ENCODE measurements around the gene MLH3. TPM values are rescaled to one million over a fixed set of nuclear protein-coding genes. Genes with fewer than 3 reads are reported as not detected.

Gene MLH3
- total RNA-seq, 4 donors from 2014 or later = 26.4 to 48.1 (median 36.0) TPM

- WGBS, 2 donors = 32 to 50% methylated on average over 2 of the region's 2 CpGs
- H3K4me1 ChIP-seq = peaks cover 0 to 46% (median 13%) of the 10 kb centered on the region in 4 donors
- TF ChIP-seq EP300 (IDR thresholded peaks at IDR 0.05) = no peak
- TF ChIP-seq POLR2A (IDR thresholded peaks at IDR 0.05) = no peak
- TF ChIP-seq, protein P1, sequence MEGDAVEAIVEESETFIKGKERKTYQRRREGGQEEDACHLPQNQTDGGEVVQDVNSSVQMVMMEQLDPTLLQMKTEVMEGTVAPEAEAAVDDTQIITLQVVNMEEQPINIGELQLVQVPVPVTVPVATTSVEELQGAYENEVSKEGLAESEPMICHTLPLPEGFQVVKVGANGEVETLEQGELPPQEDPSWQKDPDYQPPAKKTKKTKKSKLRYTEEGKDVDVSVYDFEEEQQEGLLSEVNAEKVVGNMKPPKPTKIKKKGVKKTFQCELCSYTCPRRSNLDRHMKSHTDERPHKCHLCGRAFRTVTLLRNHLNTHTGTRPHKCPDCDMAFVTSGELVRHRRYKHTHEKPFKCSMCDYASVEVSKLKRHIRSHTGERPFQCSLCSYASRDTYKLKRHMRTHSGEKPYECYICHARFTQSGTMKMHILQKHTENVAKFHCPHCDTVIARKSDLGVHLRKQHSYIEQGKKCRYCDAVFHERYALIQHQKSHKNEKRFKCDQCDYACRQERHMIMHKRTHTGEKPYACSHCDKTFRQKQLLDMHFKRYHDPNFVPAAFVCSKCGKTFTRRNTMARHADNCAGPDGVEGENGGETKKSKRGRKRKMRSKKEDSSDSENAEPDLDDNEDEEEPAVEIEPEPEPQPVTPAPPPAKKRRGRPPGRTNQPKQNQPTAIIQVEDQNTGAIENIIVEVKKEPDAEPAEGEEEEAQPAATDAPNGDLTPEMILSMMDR (IDR thresholded peaks at IDR 0.05) = no peak
- no peaks in the 10 kb centered on the region for H3K9me3 ChIP-seq
- DNase-seq (ENCODE audit: low spot score in 2 of 2) = no peak
- no peak overlapping the region for H3K4me3 ChIP-seq
- peaks cover 0 to 26% (median 3%) of the 10 kb centered on the region in 3 donors for H3K36me3 ChIP-seq
- no peak overlapping the region for H3K27ac ChIP-seq
- H3K27me3 ChIP-seq = no peaks in the 10 kb centered on the region
Observed at GRCh38 chr14:75044322-75044721, 6.9 kb downstream of the MLH3 start.

GRCh38 chr14:75042035-75042434 is 9.2 kb downstream of the MLH3 start:
- Histone ChIP-seq H3K27me3 (no peaks in the 10 kb centered on the region), H3K36me3 (peaks cover 3 to 46% (median 3%) of the 10 kb centered on the region in 3 donors), H3K4me3 (no peak overlapping the region), H3K4me1 (peaks cover 0 to 23% (median 2%) of the 10 kb centered on the region in 4 donors), H3K27ac (no peak overlapping the region), H3K9me3 (no peaks in the 10 kb centered on the region)
- 48 to 56% methylated on average over 6 of the region's 6 CpGs for WGBS, 2 donors
- no peak for DNase-seq (ENCODE audit: low spot score in 2 of 2)
- no peak for TF ChIP-seq POLR2A (IDR thresholded peaks at IDR 0.05)
- TF ChIP-seq, protein P1 (IDR thresholded peaks at IDR 0.05) = no peak
- TF ChIP-seq EP300 (IDR thresholded peaks at IDR 0.05) = no peak

GRCh38 chr14:75041613-75042012 is 9.7 kb downstream of the MLH3 start:
- peaks cover 3 to 48% (median 3%) of the 10 kb centered on the region in 3 donors for H3K36me3 ChIP-seq
- H3K27ac ChIP-seq = no peak overlapping the region
- TF ChIP-seq EP300 (IDR thresholded peaks at IDR 0.05) = no peak
- no peak for TF ChIP-seq POLR2A (IDR thresholded peaks at IDR 0.05)
- TF ChIP-seq, protein P1 (IDR thresholded peaks at IDR 0.05) = no peak
- no peaks in the 10 kb centered on the region for H3K9me3 ChIP-seq
- DNase-seq (ENCODE audit: low spot score in 2 of 2) = no peak
- no peaks in the 10 kb centered on the region for H3K27me3 ChIP-seq
- H3K4me3 ChIP-seq = no peak overlapping the region
- WGBS, 2 donors = 91 to 94% methylated on average over 4 of the region's 4 CpGs
- peaks cover 0 to 20% (median 2%) of the 10 kb centered on the region in 4 donors for H3K4me1 ChIP-seq

DNA sequence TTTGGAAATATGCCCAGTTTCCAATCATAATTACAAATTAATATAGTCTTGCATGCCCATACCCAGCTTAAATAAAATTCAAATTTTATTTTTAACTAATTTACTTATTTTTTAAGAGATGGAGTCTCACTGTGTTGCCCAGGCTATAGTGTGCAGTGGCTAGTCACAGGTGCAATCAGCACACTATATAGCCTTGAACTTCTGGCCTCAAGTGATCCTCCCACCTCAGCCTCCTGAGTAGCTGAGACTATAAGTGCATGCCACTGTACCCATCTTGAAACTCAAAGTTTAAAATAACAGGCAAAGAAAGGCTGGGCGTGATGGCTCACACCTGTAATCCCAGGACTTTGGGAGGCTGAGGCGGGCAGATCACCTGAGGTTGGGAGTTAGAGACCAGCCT is 10.3 kb downstream of the MLH3 start:
- Histone ChIP-seq H3K4me1 (peaks cover 0 to 19% (median 2%) of the 10 kb centered on the region in 4 donors), H3K27me3 (no peaks in the 10 kb centered on the region), H3K27ac (no peak overlapping the region), H3K9me3 (no peaks in the 10 kb centered on the region), H3K4me3 (no peak overlapping the region), H3K36me3 (peaks cover 3 to 53% (median 3%) of the 10 kb centered on the region in 3 donors)
- 96 to 97% methylated on average over 2 of the region's 2 CpGs for WGBS, 2 donors
- TF ChIP-seq, protein P1 (IDR thresholded peaks at IDR 0.05) = no peak
- TF ChIP-seq EP300 (IDR thresholded peaks at IDR 0.05) = no peak
- TF ChIP-seq POLR2A (IDR thresholded peaks at IDR 0.05) = no peak
- no peak for DNase-seq (ENCODE audit: low spot score in 2 of 2)

DNA sequence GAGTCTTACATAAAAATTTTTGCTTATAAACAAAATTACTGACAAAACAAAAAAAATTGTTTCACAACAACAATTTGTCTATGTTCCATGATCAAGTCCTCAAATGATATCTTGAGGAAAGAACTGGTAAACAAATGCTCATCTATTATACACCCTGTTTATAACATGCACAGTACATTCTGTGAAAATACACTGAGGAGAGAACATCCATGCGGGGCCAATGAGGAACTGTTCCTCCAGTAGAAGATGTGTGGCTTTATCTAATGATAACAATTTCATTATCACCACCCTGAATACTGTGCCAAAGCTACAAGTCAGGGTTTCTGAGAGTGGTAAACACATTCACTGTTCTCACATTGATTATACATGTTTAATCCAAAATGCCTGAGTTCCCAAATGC is 10.8 kb downstream of the MLH3 start:
- Histone ChIP-seq H3K4me1 (peaks cover 0 to 16% (median 2%) of the 10 kb centered on the region in 4 donors), H3K36me3 (peaks cover 3 to 53% (median 3%) of the 10 kb centered on the region in 3 donors), H3K27me3 (no peaks in the 10 kb centered on the region), H3K27ac (no peak overlapping the region), H3K9me3 (no peaks in the 10 kb centered on the region), H3K4me3 (no peak overlapping the region)
- 82 to 85% methylated on average over 1 of the region's 1 CpG for WGBS, 2 donors
- DNase-seq (ENCODE audit: low spot score in 2 of 2) = no peak
- TF ChIP-seq POLR2A (IDR thresholded peaks at IDR 0.05) (no peak), EP300 (IDR thresholded peaks at IDR 0.05) (no peak)
- TF ChIP-seq, protein P1 (IDR thresholded peaks at IDR 0.05) = no peak

Data from tibial nerve (tissue), 4 donors.